Spleen (tissue), 11 donors: ENCODE measurements around the gene IL12A. TPM values are rescaled to one million over a fixed set of nuclear protein-coding genes. Genes with fewer than 3 reads are reported as not detected.

ENCODE experiments used
- DNase-seq: peaks from one replicate; pipeline ENCODE4 v3.0.0-alpha.2; 2020
- H3K27ac ChIP-seq, 8 donors: fragments of 200-600 bp; sonication (generic) in 7 of 8; 1 replicate in 4 of 8; 2 replicates in 4 of 8; pipeline versions ENCODE4 v1.5.0 to v1.8.0; 2016 to 2021; ENCODE audit warnings: inconsistent platforms in 4 of 8, mild to moderate bottlenecking in 4 of 8, moderate library complexity in 1 of 8
- H3K27me3 ChIP-seq, 7 donors: fragments of 200-600 bp; sonication (generic) in 6 of 7; replicated peaks in 1 of 7; 1 replicate in 4 of 7; 2 replicates in 3 of 7; pipeline versions ENCODE4 v1.5.0 to v1.8.0; 2016 to 2021; ENCODE audit warnings: inconsistent platforms in 3 of 7, mild to moderate bottlenecking in 1 of 7
- H3K36me3 ChIP-seq, 6 donors: fragments of 200-600 bp; sonication (generic) in 5 of 6; 1 replicate in 4 of 6; 2 replicates in 2 of 6; pipeline versions ENCODE4 v1.5.0 to v1.8.0; 2016 to 2021; ENCODE audit warnings: inconsistent platforms in 2 of 6
- H3K4me1 ChIP-seq, 6 donors: fragments of 200-600 bp; sonication (generic) in 5 of 6; 1 replicate in 3 of 6; 2 replicates in 3 of 6; pipeline versions ENCODE4 v1.5.0 to v1.8.0; 2016 to 2021; ENCODE audit warnings: inconsistent platforms in 3 of 6
- H3K4me3 ChIP-seq, 8 donors: fragments of 200-600 bp; sonication (generic) in 7 of 8; 1 replicate in 4 of 8; 2 replicates in 4 of 8; pipeline versions ENCODE4 v1.5.0 to v1.8.0; 2016 to 2021; ENCODE audit warnings: inconsistent platforms in 4 of 8, mild to moderate bottlenecking in 4 of 8, moderate library complexity in 2 of 8
- H3K9me3 ChIP-seq, 8 donors: fragments of 200-600 bp; sonication (generic) in 7 of 8; 1 replicate in 4 of 8; 2 replicates in 4 of 8; pipeline versions ENCODE4 v1.5.0 to v1.8.0; 2016 to 2021; ENCODE audit warnings: inconsistent platforms in 4 of 8
- POLR2A ChIP-seq, 3 donors: fragments of 450-650 bp; IDR thresholded peaks; one replicate each; pipeline ENCODE4 v1.5.1; 2017; ENCODE audit warnings: antibody characterized with exemption in 3 of 3, mild to moderate bottlenecking in 1 of 3
- POLR2AphosphoS5 ChIP-seq, 3 donors: sonication (generic); formaldehyde crosslinking; IDR thresholded peaks; one replicate each; pipeline ENCODE4 v1.5.1; 2017; ENCODE audit warnings: antibody characterized with exemption in 3 of 3
- WGBS, 5 donors: extraction: QIAGEN DNeasy Blood & Tissue Kit in 3 of 5; methylation state at CpG; one replicate each; pipeline versions ENCODE4 v1.1.5 to v1.1.7; 2013 to 2018; 5-methylcytosine and 5-hydroxymethylcytosine counted together
- intact Hi-C: fragments of 100-400 bp; cut with DNase I; formaldehyde crosslinking; loops from one replicate; pipeline ENCODE4 v1.15.0; 2023; ENCODE audit warnings: low total_unique reads
- polyA plus RNA-seq, 3 donors: library from polyadenylated mRNA; stranded (reverse); fragments of 200-250 nt; gene quantifications; one replicate each; pipeline ENCODE4 v1.2.1, GENCODE V29; 2013
- total RNA-seq, 7 donors: library from RNA; depleted of rRNA in 3 of 7; stranded (reverse); fragments of >200 nt in 3 of 7; fragmentation: NEBNext Ultra II Directional in 4 of 7; extraction: Animal tissue kit (Norgen Biotek cat#: 25700) in 4 of 7; gene quantifications; one replicate each; pipeline versions ENCODE4 v1.1.0 to v1.2.1, GENCODE V29; 2016 to 2021
- TF ChIP-seq, protein P1 (sequence below), 11 experiments: fragments of 200-600 bp in 7 of 11; fragments of 450-650 bp in 4 of 11; sonication (generic) in 4 of 11; IDR thresholded peaks in 8 of 11; conservative IDR thresholded peaks in 3 of 11; 1 replicate in 7 of 11; 2 replicates in 4 of 11; pipeline versions ENCODE4 v1.4.0 to v1.8.0; 2016 to 2021; ENCODE audit warnings: antibody characterized with exemption in 11 of 11, inconsistent platforms in 4 of 11, mild to moderate bottlenecking in 1 of 11
- donor health status: healthy with polysubstance abuse.
- donor health status: DM: no; HTN: no; CAD: no; lungs with moderate emphysema.
- donor health status: DM: no; HTN: no; CAD: no.
- donor health status: Bipolar disorder and iron deficiency.
- donor health status: healthy.
- donor health status: DM: no; HTN: no; CAD: no.
- donor health status: DM: yes; HTN: yes; CAD: no.

Gene IL12A
- total and polyA plus RNA-seq, 10 donors, result 1.2 to 9.1 (median 2.8) TPM

DNA sequence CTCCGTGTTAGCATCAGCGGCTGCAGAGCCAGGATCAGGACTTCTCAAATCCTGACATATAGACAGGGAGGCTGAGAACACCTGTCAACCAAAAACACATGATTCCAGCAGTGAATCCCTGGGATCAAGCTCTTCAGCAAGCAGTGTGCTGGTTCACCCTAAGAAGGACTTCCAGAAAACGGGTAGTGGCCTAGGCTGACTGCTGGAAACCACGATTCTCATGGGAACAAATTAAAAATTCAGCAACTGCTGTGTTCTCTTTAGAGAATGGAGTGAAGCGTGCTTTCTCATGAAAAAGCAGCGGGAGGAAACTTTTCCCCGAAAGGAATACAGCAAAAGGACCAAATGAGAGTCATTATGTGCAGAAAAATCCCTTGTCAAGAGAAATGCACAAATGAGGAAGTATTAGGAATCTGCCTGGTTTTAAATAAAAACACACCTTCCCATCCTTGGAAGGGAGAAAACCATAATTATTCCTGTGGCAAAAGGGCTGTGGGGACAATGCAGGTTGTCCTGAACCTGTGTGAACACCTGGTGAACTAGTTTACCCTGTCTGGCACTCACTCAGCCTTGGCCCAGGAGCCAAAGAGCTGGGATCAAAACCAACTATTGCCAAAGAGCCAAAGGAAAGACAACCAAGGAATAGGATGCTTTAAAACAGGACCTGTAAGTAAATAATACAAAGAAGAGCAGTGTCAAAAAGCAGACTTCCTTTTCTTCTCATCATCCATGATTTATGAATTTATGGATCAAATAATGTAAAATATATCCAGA, 13.4 kb downstream of the IL12A start:
- WGBS, 5 donors, result 79 to 94% (median 83%) methylated on average over 7 of the region's 7 CpGs
- no peaks in the 10 kb centered on the region for H3K27me3 ChIP-seq

DNA sequence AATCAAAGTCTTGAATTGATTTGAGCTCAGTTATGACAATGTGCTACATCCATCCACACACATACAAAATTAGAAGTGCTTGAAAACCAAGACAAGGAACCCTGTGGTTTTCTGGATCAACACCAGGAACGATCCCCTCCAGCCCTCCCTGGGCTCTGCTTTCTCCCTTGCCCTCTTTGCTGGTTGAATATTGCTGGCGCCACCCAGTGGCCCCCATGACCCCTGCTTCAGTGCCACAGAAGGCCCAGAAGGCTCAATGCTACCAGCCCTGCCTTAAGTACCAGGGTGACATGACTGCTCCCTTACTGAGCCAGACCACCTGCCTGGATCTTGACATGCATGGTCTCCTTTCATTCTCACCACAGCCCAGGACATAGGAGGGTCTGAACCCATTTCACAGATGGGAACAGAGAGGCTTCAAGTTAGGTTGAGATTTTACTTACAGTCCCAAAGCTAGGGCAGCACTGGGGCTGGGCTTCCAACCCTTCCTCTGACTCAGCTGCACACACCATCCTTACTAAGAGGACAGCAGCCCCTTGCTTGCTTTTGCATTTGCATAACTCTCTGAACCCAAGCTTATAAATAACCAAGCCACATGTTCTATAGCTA, 15.0 kb downstream of the IL12A start:
- intact Hi-C loops, result loop anchor here (5.0 to 10.0 kb wide), 2 partner anchors 171 to 739 kb away; no protein-coding TSS in a partner anchor
- peak; percentile 79 for DNase-seq
- WGBS, 5 donors, result 4 to 14% (median 6%) methylated on average over 2 of the region's 2 CpGs

More for the DNA sequence above, 13.4 kb downstream of the IL12A start:
- Histone ChIP-seq H3K36me3 (no peaks in the 10 kb centered on the region), H3K4me1 (peaks cover 0 to 5% (median 0%) of the 10 kb centered on the region in 6 donors), H3K4me3 (no peak overlapping the region), H3K9me3 (no peaks in the 10 kb centered on the region), H3K27ac (no peak overlapping the region)
- no peak for DNase-seq
- intact Hi-C loops, result loop anchor here (5.0 to 10.0 kb wide), 2 partner anchors 170 to 737 kb away; no protein-coding TSS in a partner anchor
- TF ChIP-seq POLR2A (IDR thresholded peaks at IDR 0.05) (no peak), POLR2AphosphoS5 (IDR thresholded peaks at IDR 0.05) (no peak)
- TF ChIP-seq, protein P1, sequence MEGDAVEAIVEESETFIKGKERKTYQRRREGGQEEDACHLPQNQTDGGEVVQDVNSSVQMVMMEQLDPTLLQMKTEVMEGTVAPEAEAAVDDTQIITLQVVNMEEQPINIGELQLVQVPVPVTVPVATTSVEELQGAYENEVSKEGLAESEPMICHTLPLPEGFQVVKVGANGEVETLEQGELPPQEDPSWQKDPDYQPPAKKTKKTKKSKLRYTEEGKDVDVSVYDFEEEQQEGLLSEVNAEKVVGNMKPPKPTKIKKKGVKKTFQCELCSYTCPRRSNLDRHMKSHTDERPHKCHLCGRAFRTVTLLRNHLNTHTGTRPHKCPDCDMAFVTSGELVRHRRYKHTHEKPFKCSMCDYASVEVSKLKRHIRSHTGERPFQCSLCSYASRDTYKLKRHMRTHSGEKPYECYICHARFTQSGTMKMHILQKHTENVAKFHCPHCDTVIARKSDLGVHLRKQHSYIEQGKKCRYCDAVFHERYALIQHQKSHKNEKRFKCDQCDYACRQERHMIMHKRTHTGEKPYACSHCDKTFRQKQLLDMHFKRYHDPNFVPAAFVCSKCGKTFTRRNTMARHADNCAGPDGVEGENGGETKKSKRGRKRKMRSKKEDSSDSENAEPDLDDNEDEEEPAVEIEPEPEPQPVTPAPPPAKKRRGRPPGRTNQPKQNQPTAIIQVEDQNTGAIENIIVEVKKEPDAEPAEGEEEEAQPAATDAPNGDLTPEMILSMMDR (IDR thresholded peaks at IDR 0.05 in 8 of 11, conservative IDR thresholded peaks at IDR 0.05 in 3 of 11), result no peak

DNA sequence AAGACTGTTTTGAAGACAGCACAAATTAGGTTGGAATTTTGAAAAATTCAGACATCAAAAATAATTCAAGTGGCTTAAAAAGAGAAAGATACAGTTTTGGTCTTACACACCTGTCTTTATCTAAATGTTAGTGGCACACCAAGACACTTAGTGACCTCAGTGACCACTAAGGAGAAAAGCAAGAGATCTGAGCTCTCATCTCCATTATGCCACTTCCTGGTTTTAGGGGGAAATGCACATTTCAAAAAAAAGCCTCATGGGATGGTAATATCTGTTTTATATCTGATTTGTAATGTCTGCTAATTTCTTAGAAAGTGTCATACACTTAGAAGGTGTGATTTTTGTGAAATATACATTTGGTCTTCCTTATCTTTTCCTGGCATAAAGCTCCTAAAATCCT, 16.4 kb downstream of the IL12A start:
- intact Hi-C loops, result loop anchor here (5.0 to 10.0 kb wide), 2 partner anchors 118 to 740 kb away; no protein-coding TSS in a partner anchor
- H3K9me3 ChIP-seq, result no peaks in the 10 kb centered on the region

More for the DNA sequence above, 15.0 kb downstream of the IL12A start:
- Histone ChIP-seq H3K27me3 (no peaks in the 10 kb centered on the region), H3K27ac (no peak overlapping the region), H3K4me3 (no peak overlapping the region), H3K36me3 (no peaks in the 10 kb centered on the region), H3K9me3 (no peaks in the 10 kb centered on the region), H3K4me1 (peaks cover 0 to 5% (median 0%) of the 10 kb centered on the region in 6 donors)
- TF ChIP-seq, protein P1 (IDR thresholded peaks at IDR 0.05 in 8 of 11, conservative IDR thresholded peaks at IDR 0.05 in 3 of 11), result peak; percentile 7 to 73 (median 59)
- TF ChIP-seq POLR2A (IDR thresholded peaks at IDR 0.05), result no peak

More for the DNA sequence above, 16.4 kb downstream of the IL12A start:
- no peak for DNase-seq
- Histone ChIP-seq H3K4me3 (no peak overlapping the region), H3K27me3 (no peaks in the 10 kb centered on the region), H3K27ac (no peak overlapping the region), H3K36me3 (no peaks in the 10 kb centered on the region), H3K4me1 (peaks cover 0 to 5% (median 0%) of the 10 kb centered on the region in 6 donors)
- TF ChIP-seq POLR2AphosphoS5 (IDR thresholded peaks at IDR 0.05), result no peak
- no peak for TF ChIP-seq POLR2A (IDR thresholded peaks at IDR 0.05)
- TF ChIP-seq, protein P1 (IDR thresholded peaks at IDR 0.05 in 8 of 11, conservative IDR thresholded peaks at IDR 0.05 in 3 of 11), result no peak
